GM06990 (cell line): ENCODE measurements around the gene MSTN.
"Not testable (repeated sequence)": the region's sequence is repeated elsewhere in the genome, so short reads cannot be mapped to it uniquely, and the experiment has no call there.

Experiments used
- DNase-seq: peaks from one replicate; pipeline ENCODE4 v3.0.0-alpha.2; 2011; ENCODE audit not compliant: insufficient read length; ENCODE audit errors: extremely low read depth
- H3K27me3 ChIP-seq: replicated peaks from 2 replicates; pipeline ENCODE4 v1.6.0; 2011; ENCODE audit warnings: low read length; ENCODE audit not compliant: control insufficient read depth, insufficient read depth
- H3K36me3 ChIP-seq: 2 replicates; pipeline ENCODE4 v1.5.1; 2011; ENCODE audit warnings: low read length; ENCODE audit not compliant: control insufficient read depth, insufficient read depth
- H3K4me3 ChIP-seq: replicated peaks from 2 replicates; pipeline ENCODE4 v1.5.1; 2011; ENCODE audit warnings: low read depth, mild to moderate bottlenecking, control low read depth, low read length
- CTCF ChIP-seq: IDR thresholded peaks from 2 replicates; pipeline ENCODE4 v1.5.1; 2011; ENCODE audit warnings: low read length, control low read depth, mild to moderate bottlenecking, inconsistent platforms; ENCODE audit not compliant: insufficient read depth, poor library complexity, severe bottlenecking

The MSTN gene

GRCh38 chr2:190031969-190032618 lies 30.4 kb downstream of the MSTN start:
- no peaks in the 10 kb centered on the region for H3K27me3 ChIP-seq
- H3K4me3 ChIP-seq = no peak overlapping the region
- DNase-seq = no peak
- no peaks in the 10 kb centered on the region for H3K36me3 ChIP-seq
- TF ChIP-seq CTCF = no peak

DNA sequence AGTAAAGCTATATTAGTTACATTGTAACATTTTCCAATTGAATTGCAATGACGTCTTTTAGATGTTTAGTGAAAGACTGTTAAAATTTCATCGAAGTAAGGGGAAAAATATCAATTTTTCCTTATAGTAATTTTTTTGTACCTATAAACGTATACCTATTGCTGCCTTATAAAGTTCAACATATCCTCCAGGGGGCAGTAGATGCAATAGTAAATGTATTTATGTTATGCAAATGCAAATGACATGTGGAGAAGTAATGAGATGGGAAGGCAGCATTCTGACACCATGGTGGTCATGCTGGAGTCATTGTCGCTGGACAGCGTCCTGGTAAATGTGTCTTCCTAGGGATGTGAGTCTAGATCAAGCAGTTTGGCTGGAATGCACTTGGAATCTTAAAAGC lies 38.7 kb downstream of the MSTN start:
- Histone ChIP-seq H3K36me3 (no peaks in the 10 kb centered on the region), H3K4me3 (no peak overlapping the region), H3K27me3 (no peaks in the 10 kb centered on the region)
- DNase-seq = peak; percentile 17
- peak; percentile 31 for TF ChIP-seq CTCF

- Histone ChIP-seq H3K27me3 (no peaks in the 10 kb centered on the region), H3K4me3 (no peak overlapping the region), H3K36me3 (no peaks in the 10 kb centered on the region)
- no peak for TF ChIP-seq CTCF
- no peak for DNase-seq
Measured at GRCh38 chr2:190020720-190021119, 41.8 kb downstream of the MSTN start.

DNA sequence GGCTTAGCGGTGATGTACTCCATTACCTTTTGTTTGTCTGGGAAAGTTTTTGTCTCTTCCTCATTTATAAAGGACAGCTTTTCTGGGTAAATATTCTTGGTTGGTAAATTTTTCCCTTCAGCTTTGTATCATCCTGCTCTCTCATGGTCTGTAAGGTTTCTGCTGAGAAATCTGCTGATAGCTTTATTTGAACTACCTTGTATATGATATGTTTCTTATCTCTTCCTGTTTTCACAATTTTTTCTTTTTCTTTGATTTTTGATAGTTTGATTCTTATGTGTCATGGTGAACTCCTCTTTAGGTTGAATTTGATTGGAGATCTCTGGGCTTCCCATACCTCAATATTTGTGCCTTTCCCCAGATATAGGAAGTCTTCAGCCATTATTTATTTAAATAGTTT lies 44.7 kb downstream of the MSTN start:
- no peak for DNase-seq
- no peak for TF ChIP-seq CTCF
- H3K4me3 ChIP-seq = no peak overlapping the region
- no peaks in the 10 kb centered on the region for H3K27me3 ChIP-seq
- no peaks in the 10 kb centered on the region for H3K36me3 ChIP-seq

DNA sequence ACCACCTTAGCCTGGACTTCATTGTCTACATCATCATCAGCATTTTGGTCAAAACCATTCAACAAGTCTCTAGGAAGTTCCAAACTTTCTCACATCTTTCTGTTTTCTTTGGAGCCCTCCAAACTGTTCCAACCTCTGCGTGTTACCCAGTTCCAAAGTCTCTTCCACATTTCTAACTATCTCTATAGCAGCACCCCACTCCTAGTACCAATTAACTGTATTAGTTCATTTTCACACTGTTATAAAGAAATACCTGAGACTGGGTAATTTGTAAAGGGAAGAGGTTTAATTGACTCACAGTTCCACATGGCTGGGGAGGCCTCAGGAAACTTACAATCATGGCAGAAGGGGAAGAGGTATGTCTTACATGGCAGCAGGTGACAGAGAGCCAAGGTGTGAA lies 46.6 kb downstream of the MSTN start:
- not testable (repeated sequence) for H3K36me3 ChIP-seq, H3K27me3 ChIP-seq, DNase-seq, H3K4me3 ChIP-seq
